GM21737 (cell line): ENCODE measurements around the gene GDPD2.

Source experiments
- ATAC-seq: cut with Tn5 transposase; IDR thresholded peaks from one replicate; pipeline ENCODE4 v1.9.1; 2021; ENCODE audit warnings: mild to moderate bottlenecking, moderate library complexity; ENCODE audit not compliant: unreplicated experiment

GDPD2 gene

DNA sequence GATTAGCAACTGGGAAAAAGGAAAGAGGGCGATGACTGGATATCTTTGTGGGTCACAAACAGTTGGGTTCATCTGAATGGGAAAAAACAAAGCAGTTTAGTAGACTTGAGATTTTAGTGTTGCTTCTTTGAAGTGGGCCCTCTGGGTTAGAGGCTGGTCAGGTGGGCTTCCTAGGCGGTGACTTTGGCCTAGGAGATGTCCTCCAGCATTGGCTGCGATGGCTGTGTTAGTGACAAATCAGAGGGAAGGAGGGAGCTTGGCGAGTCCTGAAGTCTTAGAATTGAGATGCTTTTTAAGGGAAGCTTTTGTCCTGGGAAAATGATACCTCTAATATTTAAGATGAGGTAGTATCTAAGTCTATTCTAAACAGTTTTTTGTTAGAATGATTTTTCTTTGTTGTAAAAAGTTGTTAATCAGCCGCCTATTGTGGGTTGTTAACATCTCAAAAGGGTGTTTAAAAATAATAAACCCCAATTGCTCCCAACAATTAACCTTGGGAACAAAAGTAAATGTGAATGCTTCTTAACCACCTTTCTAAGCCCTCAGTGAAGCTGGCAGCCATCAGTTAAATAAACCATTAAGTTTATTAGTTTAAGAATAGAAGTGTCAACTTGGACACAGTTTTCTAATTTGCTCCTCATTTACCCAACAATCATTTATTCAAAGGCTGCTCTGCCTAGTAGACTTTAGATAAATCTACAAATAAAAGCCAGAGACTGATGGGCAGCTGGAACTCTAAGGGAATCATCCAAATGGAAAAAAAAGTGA is 53.2 kb downstream of the GDPD2 start:
- ATAC-seq = no peak

DNA sequence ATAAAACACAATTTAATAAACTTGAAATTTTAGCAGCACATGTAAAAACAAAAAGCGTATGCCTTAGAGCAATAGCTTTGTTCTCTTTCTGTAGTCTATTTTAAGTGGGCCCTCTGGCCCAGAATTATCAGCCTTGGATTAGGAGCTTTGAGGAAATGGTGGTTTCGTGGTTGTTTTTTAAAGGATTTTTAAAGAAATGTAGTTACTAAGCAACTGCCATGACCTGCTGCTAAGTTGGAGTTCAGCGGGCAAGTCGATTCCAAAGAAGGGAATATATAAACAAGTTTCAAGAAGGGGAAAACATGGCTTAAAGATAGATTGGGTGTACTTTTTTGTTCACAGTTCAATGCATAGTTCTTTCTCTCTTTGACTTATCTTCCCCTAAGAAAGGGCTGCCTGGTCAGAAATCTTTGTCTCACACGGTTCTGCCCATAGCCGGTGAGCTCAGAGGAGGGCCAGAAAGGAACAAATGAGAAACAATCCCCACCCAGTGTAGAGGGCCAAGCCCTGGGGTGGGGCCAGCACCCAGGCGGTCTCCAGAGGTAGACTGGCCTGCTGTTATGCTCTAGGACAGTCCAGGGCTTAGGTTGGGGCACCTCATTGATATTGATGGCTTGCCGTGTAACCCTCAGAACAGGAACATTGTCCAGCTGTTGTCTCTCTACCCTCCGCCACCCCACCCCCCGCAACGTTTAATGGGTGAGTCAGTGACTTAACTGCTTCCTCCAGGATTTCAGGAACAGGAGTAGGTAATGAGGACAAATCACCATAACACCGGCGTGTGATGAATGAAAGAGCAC is 54.0 kb downstream of the GDPD2 start:
- ATAC-seq = no peak

DNA sequence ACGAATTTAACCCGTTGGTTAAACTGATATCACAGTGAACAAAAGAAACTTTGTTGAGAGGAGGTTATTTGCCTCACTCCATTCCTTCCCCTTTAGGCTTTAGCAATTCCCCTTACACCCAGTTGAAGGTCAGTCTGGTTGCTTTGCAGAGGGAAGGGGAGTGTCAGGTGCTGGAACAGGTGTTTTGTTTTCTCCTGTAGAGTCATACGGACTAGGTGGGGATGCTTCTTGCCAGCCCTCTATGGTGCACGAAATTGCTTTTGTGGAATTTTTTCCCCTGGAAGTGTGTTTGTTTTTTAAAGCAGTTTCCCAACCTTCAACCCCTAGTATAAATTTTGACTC is 54.6 kb downstream of the GDPD2 start:
- ATAC-seq = no peak

DNA sequence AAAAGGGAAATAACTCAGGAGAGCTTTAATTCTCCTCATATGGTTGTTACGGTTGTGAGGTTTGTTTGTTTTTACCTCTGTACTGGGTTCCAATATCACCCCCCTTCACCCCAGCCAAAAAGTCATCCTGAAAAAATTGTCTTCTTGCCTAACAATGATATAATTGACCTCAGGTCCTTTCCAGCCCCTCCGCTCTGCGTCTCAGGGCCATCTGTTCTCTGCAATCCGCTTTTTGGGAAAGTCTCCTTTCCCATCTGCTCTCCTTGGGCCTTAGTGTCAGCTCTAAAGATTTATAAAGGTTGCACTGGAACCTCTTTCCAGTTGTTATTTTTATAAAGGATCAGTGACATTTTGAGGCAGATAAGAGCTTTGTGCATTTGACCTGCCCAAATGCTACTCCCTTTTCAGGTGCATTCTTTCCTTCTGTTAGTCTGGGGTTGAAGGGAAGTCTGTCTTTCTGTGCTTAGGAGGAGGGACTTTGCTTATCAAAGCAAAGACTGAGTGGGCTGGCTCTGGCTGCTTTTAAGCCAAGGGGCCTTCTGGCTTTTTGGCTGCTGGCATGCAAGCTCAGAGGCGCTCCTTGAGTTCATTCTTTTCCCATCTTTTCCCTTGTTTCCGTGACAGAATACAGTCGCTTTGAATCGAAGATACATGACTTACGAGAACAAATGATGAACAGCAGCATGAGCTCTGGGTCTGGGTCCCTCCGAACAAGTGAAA is 55.6 kb downstream of the GDPD2 start:
- no peak for ATAC-seq

DNA sequence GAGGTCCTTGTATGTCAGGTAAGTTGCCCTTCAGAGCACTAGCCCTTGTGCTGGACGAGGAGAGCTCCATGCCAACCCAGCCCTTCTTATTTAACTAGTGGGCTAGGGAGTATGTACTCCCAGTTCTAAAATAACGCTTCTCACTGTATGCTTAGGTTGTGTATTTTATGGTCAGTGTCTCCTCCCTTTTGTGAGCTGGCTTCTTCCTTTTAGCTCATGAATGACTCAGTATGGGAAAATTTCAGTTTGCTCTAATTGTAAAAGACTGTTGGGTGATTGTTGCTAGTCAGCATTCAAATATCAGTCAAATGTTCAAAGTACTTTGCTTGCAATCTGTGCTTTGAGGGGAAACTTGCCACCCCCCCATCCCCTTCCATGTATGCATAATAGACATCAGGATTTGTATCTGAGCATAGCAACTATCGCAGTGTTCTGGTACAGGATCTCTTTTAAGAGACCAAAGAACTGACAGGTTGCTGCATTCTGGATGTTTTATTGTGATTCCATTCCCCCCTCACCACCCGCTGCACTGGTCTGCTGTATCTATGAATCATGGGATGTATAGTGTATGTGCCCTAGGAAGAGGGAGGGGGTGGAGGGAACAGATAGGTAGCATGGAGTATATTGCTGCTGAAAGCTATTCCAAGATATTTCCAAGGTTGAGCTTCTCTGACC is 56.3 kb downstream of the GDPD2 start:
- ATAC-seq = no peak

DNA sequence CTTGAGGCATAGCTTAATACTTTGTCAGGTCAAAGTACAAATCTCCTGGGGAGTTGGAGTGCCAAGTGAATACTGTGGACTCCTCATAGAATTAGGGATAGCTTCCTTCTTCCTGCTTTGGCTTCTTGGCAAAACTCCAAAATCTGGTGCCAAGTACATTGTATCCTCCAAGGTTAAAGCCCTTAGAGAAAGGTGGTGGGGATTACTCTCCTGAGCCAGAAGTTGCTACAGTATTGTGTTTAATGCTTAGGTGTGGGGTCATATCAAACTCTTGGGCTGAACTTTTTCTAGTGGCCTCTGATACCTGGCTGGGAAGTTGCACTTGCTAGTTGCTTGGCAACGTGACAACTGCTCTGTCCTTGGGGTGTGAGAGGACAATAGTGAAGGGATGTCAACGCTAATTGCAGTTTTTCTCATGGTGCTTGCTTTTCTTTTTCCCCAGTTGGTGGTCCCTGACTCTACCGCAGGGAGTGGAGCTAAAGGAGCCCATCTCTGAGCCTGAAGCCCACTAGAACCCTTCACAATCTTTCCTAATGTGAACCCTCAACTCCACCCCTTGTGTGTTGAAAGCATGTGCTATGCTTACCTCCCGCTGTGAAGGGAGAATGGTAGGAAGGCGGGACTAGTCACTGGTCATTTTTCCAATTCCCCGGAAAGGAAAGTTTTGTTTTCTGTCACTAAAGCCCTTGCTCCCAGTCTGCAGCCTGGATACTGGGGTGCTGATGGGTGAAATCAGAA is 57.0 kb downstream of the GDPD2 start:
- no peak for ATAC-seq

DNA sequence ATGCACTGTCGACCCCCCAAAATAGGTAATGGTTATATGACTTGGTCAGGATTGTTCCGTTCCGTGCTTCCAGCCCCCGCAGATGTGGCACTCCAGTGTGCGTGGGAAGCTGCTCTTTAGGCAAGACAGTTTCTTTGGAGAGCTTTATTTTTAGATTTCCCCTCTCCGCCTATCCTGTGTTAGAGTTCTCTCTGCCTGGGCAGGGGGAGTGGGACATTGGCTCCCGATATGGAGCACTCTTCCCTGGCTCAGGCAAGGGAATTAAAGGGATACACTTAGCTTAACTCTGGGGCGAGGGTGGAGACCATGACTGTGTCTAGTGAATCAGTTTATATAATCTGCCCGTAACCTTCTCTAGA is 57.5 kb downstream of the GDPD2 start:
- ATAC-seq = no peak

DNA sequence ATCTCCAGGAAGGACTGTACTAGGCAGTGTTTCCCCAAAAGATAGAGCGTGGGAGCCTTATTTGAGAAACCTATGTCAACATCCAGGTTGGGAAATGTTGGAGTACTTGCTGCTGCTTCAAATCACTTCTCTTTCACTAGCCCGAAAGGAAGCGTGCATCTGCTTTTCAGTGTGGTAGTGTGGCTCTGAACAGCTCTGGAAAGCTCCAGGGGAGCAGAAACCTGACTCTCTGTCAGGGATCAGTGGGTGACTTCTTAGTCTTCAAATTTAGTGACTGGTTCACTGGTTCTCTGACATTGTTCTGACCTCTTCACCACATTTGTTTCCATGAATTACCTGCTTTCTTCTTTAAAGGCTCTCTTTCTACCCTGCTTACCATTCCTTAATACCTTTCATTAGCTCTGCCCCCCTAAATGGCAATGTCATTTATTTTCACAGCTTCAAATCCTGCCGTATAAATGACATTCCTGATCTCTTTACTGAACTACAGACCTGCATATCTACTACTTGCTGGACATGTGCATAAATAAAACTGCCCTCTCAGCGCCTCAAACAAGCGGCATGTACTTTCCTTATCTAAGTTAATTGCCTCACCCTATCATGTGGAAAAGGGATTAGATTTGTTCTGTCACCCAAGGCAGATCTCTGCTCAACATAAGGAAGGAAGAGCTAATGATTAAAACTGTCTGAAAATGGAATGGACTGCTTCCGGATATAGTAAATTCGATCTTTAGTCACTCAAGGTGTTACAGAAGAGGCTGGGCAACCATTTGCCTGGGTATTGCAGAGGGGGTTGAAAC is 58.6 kb downstream of the GDPD2 start:
- no peak for ATAC-seq

DNA sequence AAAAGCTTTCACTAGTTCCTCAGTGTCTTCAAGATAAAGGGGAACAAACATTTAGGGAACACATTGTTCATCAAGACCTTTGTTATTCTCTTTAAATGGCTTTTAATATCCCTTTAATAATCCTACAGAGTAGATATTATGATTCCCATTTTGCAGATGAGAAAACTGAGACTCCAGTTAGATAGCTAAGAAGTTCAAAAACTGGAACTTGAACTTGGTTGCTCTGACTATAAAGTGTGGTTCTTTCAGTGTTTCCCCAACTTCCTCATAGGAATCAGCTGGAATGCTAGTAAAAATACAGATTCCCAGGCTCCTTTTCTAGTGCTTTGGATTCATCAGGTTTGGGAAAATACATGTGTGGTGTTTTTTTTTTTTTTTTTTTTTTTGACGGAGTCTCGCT is 59.2 kb downstream of the GDPD2 start:
- ATAC-seq = no peak
